ENCODE data around the gene TMEM169.
A peak's percentile ranks its signal among the peaks of the same experiment; 100 is the strongest.
"Not testable (repeated sequence)": the region's sequence is repeated elsewhere in the genome, so short reads cannot be mapped to it uniquely, and the experiment has no call there.

Gene TMEM169

DNA sequence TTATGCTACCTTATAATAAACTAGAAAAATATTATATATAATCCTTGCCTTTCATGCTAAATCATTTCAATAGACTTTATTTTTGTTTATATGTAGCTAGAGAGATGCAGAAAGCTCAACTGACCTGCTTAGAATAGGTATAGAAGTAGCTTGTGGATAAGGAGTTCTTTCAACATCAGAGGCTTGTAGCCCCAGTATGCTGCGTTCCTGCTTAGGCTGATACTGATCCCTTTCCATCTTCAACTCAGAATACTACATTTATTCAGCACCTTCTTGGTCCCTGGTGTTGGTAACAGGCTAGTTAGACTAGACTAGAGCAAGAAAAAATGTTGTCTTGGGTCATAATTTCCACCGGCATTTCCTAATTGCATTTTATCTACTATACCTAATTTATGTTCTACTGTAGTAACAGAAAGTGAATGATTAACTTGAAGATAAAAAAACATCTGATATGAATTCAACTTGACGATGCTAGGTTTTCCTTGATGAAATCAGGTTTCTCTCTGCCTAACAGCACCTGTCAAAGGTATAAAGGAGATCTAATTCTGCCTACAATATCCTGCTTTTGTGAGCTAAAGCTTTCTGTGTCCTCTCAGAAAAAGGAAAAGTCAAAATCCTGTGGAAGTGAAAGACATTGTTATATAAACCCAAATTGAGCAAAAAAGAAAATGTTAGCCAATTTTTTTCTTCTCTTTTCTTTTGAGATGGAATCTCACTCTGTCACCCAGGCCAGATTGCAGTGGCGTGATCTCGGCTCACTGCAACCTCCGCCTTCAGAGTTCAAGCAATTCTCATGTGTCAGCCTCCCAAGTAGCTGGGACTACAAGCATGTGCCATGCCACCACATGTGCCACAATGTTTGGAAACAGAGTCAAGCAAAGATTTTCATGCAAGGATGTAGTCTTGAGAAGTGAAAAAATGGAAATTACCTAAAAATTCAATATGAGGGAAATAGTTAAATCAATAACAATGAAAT is 5.9 kb upstream of the TMEM169 start:
- TF ChIP-seq CTCF (IDR thresholded peaks at IDR 0.05; ENCODE audit: low read depth, low read length) = no peak
- DNase-seq (ENCODE audit: low read depth in 2 of 2) = no peak

DNA sequence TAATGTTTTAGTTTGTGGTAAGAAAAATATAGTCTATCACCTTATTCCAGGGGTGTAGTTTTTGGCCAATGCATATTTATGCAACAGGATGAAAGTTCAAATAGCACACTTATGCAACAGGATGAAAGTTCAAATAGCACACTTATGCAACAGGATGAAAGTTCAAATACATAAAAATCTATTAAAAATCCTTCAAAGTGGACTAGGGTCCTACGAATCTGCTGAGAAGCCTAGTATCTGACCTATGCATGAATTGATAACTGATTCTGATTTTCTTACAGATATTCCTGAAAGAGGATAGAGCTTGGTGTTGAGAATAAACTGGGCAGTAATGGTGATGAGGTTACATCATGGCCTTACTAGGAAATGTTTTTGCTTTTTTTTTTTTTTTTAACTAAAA is 2.9 kb upstream of the TMEM169 start:
- TF ChIP-seq CTCF (IDR thresholded peaks at IDR 0.05; ENCODE audit: low read depth, low read length) = no peak
- H3K4me3 ChIP-seq (replicated peaks in 1 of 2; ENCODE audit: low read depth in 2 of 2, low read length in 2 of 2) = no peak overlapping the region

More for the DNA sequence above, 5.9 kb upstream of the TMEM169 start:
- H3K4me3 ChIP-seq (replicated peaks in 1 of 2; ENCODE audit: low read depth in 2 of 2, low read length in 2 of 2) = no peak overlapping the region

GRCh38 chr2:216080048-216080447 is 1.7 kb upstream of the TMEM169 start:
- H3K4me3 ChIP-seq (replicated peaks in 1 of 2; ENCODE audit: low read depth in 2 of 2, low read length in 2 of 2); DNase-seq (ENCODE audit: low read depth in 2 of 2): not testable (repeated sequence)

More for the DNA sequence above, 2.9 kb upstream of the TMEM169 start:
- peak in 1 of 2 donors; percentile 31 for DNase-seq (ENCODE audit: low read depth in 2 of 2)

GRCh38 chr2:216081012-216081411 is 707 bp upstream of the TMEM169 start:
- DNase-seq (ENCODE audit: low read depth in 2 of 2) = no peak
- no peak for TF ChIP-seq CTCF (IDR thresholded peaks at IDR 0.05; ENCODE audit: low read depth, low read length)
- peak overlapping the region; percentile 77 to 83 for H3K4me3 ChIP-seq (replicated peaks in 1 of 2; ENCODE audit: low read depth in 2 of 2, low read length in 2 of 2)

GRCh38 chr2:216082117-216082711 is 495 bp downstream of the TMEM169 start:
- no peak for TF ChIP-seq CTCF (IDR thresholded peaks at IDR 0.05; ENCODE audit: low read depth, low read length)
- peak overlapping the region; percentile 77 to 83 for H3K4me3 ChIP-seq (replicated peaks in 1 of 2; ENCODE audit: low read depth in 2 of 2, low read length in 2 of 2)
- DNase-seq (ENCODE audit: low read depth in 2 of 2) = no peak

DNA sequence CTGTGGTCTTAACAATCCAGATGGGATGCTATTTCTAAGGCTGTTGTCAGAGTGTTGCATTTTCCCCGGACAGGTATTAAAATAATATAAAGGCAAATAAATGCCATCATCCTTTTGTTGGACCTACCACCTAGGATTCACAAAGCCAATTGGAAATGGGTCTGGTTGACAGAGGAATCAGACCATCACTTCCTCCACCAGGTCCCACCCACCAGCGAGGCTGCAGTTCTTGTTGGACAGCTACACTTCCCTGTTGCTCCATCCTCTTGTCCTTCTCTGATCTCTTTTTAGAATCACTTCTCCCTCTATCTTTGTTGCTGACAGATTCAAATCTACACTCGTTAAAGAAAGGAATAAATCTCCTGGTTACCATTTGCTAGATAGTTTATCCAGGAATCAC is 1.1 kb downstream of the TMEM169 start:
- DNase-seq (ENCODE audit: low read depth in 2 of 2) = no peak
- TF ChIP-seq CTCF (IDR thresholded peaks at IDR 0.05; ENCODE audit: low read depth, low read length) = no peak
- no peak overlapping the region for H3K4me3 ChIP-seq (replicated peaks in 1 of 2; ENCODE audit: low read depth in 2 of 2, low read length in 2 of 2)
